ENCODE measurements around the gene NUP88.

DNA sequence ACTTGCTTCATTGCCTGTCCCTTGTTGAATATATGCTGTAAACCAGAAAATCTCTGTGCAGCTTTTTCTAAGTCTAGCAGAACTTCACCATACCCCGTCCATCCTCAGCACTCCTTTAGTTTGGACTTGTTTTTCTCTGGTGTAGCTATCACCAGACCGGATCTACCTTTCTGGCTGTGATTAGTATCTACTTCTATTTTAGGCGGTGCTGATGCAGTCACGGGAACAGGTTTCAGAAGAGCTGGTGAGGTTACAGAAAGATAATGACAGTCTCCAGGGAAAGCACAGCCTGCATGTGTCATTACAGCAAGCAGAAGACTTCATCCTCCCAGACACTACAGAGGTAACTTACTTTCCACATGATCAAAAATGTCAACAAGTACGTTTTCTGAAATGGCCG is 46.4 kb downstream of the NUP88 start:
- TF ChIP-seq POLR2A (IDR thresholded peaks at IDR 0.05; ENCODE audit: low read depth, low read length) = no peak
- TF ChIP-seq POLR2AphosphoS5 (IDR thresholded peaks at IDR 0.05; ENCODE audit: low read depth, low read length) = no peak
- TF ChIP-seq TAF1 (IDR thresholded peaks at IDR 0.05; ENCODE audit: borderline replicate concordance, low read depth, low read length) = no peak

Measured in GM12892 (cell line).